Loucy (cell line): ENCODE results near the gene PLXNB1.

Source experiments
- H2AFZ ChIP-seq: fragments of 200-600 bp; sonication (generic); 2 replicates; pipeline ENCODE4 v1.6.0; 2016; ENCODE audit warnings: antibody characterized with exemption, mild to moderate bottlenecking, low read length, moderate library complexity
- H3F3A ChIP-seq: fragments of 200-600 bp; 2 replicates; pipeline ENCODE4 v1.6.0; 2016; ENCODE audit warnings: antibody characterized with exemption, low read depth, mild to moderate bottlenecking
- H3K27me3 ChIP-seq: fragments of 200-600 bp; sonication (generic); 2 replicates; pipeline ENCODE4 v1.6.1; 2014; ENCODE audit warnings: low read length, mild to moderate bottlenecking; ENCODE audit not compliant: insufficient read depth, poor library complexity, severe bottlenecking
- H3K36me3 ChIP-seq: fragments of 200-600 bp; sonication (generic); 2 replicates; pipeline ENCODE4 v1.6.1; 2016; ENCODE audit warnings: low read length; ENCODE audit not compliant: insufficient read depth
- H3K4me1 ChIP-seq: fragments of 200-600 bp; sonication (generic); 2 replicates; pipeline ENCODE4 v1.5.1; 2014; ENCODE audit warnings: low read length, mild to moderate bottlenecking; ENCODE audit not compliant: insufficient read depth, poor library complexity, severe bottlenecking
- H3K4me2 ChIP-seq: fragments of 200-600 bp; sonication (generic); 2 replicates; pipeline ENCODE4 v1.6.0; 2014; ENCODE audit warnings: antibody characterized with exemption, low read length, low read depth, mild to moderate bottlenecking; ENCODE audit not compliant: poor library complexity, severe bottlenecking
- H3K4me3 ChIP-seq: fragments of 200-600 bp; sonication (generic); 2 replicates; pipeline ENCODE4 v1.5.1; 2014; ENCODE audit warnings: low read length, mild to moderate bottlenecking, mixed read lengths; ENCODE audit not compliant: poor library complexity, severe bottlenecking
- H3K79me2 ChIP-seq: fragments of 200-600 bp; sonication (generic); 2 replicates; pipeline ENCODE4 v1.6.1; 2014; ENCODE audit warnings: low read length; ENCODE audit not compliant: insufficient read depth
- H3K9ac ChIP-seq: fragments of 200-600 bp; sonication (generic); 2 replicates; pipeline ENCODE4 v1.6.0; 2014; ENCODE audit warnings: mild to moderate bottlenecking, low read depth, low read length, moderate library complexity; ENCODE audit not compliant: poor library complexity, severe bottlenecking
- H3K9me2 ChIP-seq: fragments of 200-600 bp; sonication (generic); replicated peaks from 2 replicates; pipeline ENCODE4 v1.6.1; 2016; ENCODE audit warnings: low read depth, low read length, mixed read lengths
- H3K9me3 ChIP-seq: fragments of 200-600 bp; sonication (generic); 2 replicates; pipeline ENCODE4 v1.6.1; 2014; ENCODE audit warnings: mild to moderate bottlenecking, antibody characterized with exemption, low read length, low read depth; ENCODE audit not compliant: insufficient read depth
- H4K20me1 ChIP-seq: fragments of 200-600 bp; sonication (generic); 2 replicates; pipeline ENCODE4 v1.6.0; 2014; ENCODE audit warnings: antibody characterized with exemption, low read length, mild to moderate bottlenecking; ENCODE audit not compliant: insufficient read depth, poor library complexity, severe bottlenecking
- EZH2phosphoT487 ChIP-seq: fragments of 200-600 bp; IDR thresholded peaks from 2 replicates; pipeline ENCODE4 v1.6.1; 2018; ENCODE audit warnings: antibody characterized with exemption, mild to moderate bottlenecking, moderate library complexity, borderline replicate concordance
- TF ChIP-seq, protein P1 (sequence below): fragments of 200-600 bp; sonication (generic); conservative IDR thresholded peaks from 2 replicates; pipeline ENCODE4 v1.5.1; 2014; ENCODE audit warnings: mild to moderate bottlenecking, antibody characterized with exemption, low read length

Gene PLXNB1

DNA sequence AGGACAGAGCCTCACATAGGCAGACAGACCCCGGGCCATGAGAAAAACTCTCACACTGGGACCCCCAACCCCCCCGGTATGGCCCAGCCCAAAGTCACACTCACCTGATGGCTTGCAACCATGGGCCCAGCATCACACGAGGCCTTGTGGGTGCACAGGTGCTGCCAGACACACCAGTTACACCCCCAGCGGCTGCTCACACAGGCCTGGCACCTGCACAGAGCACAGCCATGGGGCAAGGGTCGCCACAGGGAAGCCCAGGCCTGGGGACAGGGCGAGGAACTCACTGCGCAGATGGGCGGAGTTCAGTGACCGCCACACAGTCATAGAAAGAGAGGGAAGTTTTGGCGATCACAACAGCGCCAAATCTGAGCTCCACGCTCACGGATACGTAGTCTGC, 9.3 kb downstream of the PLXNB1 start:
- H3K9me3 ChIP-seq, result no peaks in the 10 kb centered on the region
- peaks cover 40% of the 10 kb centered on the region for H3K79me2 ChIP-seq
- H4K20me1 ChIP-seq, result peaks cover 12% of the 10 kb centered on the region
- no peak overlapping the region for H3K4me2 ChIP-seq
- TF ChIP-seq, protein P1, sequence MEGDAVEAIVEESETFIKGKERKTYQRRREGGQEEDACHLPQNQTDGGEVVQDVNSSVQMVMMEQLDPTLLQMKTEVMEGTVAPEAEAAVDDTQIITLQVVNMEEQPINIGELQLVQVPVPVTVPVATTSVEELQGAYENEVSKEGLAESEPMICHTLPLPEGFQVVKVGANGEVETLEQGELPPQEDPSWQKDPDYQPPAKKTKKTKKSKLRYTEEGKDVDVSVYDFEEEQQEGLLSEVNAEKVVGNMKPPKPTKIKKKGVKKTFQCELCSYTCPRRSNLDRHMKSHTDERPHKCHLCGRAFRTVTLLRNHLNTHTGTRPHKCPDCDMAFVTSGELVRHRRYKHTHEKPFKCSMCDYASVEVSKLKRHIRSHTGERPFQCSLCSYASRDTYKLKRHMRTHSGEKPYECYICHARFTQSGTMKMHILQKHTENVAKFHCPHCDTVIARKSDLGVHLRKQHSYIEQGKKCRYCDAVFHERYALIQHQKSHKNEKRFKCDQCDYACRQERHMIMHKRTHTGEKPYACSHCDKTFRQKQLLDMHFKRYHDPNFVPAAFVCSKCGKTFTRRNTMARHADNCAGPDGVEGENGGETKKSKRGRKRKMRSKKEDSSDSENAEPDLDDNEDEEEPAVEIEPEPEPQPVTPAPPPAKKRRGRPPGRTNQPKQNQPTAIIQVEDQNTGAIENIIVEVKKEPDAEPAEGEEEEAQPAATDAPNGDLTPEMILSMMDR, result no peak
- no peak for TF ChIP-seq EZH2phosphoT487
- H3K36me3 ChIP-seq, result peaks cover 39% of the 10 kb centered on the region; the same call in 1 of the 2 replicates
- peaks cover 9% of the 10 kb centered on the region for H3K4me1 ChIP-seq
- no peak overlapping the region for H3K9ac ChIP-seq
- no peak overlapping the region for H2AFZ ChIP-seq
- H3K4me3 ChIP-seq, result no peak overlapping the region
- H3F3A ChIP-seq, result no peaks in the 10 kb centered on the region
- no peaks in the 10 kb centered on the region for H3K27me3 ChIP-seq
- no peaks in the 10 kb centered on the region for H3K9me2 ChIP-seq

GRCh38 chr3:48419597-48419996, 10.3 kb downstream of the PLXNB1 start:
- Histone ChIP-seq H3K4me2 (no peak overlapping the region), H3K9me3 (no peaks in the 10 kb centered on the region), H2AFZ (no peak overlapping the region), H3K27me3 (no peaks in the 10 kb centered on the region), H3F3A (no peaks in the 10 kb centered on the region), H3K4me3 (no peak overlapping the region), H3K79me2 (peaks cover 30% of the 10 kb centered on the region; the same call in 1 of the 2 replicates), H4K20me1 (peaks cover 12% of the 10 kb centered on the region), H3K9me2 (no peaks in the 10 kb centered on the region), H3K36me3 (peaks cover 49% of the 10 kb centered on the region; the same call in 1 of the 2 replicates), H3K4me1 (no peaks in the 10 kb centered on the region), H3K9ac (no peak overlapping the region)
- TF ChIP-seq, protein P1, result no peak
- no peak for TF ChIP-seq EZH2phosphoT487

GRCh38 chr3:48419149-48419548, 10.7 kb downstream of the PLXNB1 start:
- no peaks in the 10 kb centered on the region for H3K9me3 ChIP-seq
- H2AFZ ChIP-seq, result no peak overlapping the region
- H3K4me3 ChIP-seq, result no peak overlapping the region
- no peak overlapping the region for H3K4me2 ChIP-seq
- H3K4me1 ChIP-seq, result no peaks in the 10 kb centered on the region
- peaks cover 26% of the 10 kb centered on the region; the same call in 1 of the 2 replicates for H3K79me2 ChIP-seq
- no peak overlapping the region for H3K9ac ChIP-seq
- H3K36me3 ChIP-seq, result peaks cover 54% of the 10 kb centered on the region; the same call in 1 of the 2 replicates
- H3K27me3 ChIP-seq, result no peaks in the 10 kb centered on the region
- H3F3A ChIP-seq, result no peaks in the 10 kb centered on the region
- TF ChIP-seq EZH2phosphoT487, result no peak
- TF ChIP-seq, protein P1, result no peak
- H3K9me2 ChIP-seq, result no peaks in the 10 kb centered on the region
- peaks cover 12% of the 10 kb centered on the region for H4K20me1 ChIP-seq
